HCEC 1CT (cell line): ENCODE data around the gene ARAP2.
"Not testable (repeated sequence)": the region's sequence is repeated elsewhere in the genome, so short reads cannot be mapped to it uniquely, and the experiment has no call there.

Experiments
- DNase-seq: peaks from one replicate; pipeline ENCODE4 v3.0.0-alpha.2; 2017

The ARAP2 gene

DNA sequence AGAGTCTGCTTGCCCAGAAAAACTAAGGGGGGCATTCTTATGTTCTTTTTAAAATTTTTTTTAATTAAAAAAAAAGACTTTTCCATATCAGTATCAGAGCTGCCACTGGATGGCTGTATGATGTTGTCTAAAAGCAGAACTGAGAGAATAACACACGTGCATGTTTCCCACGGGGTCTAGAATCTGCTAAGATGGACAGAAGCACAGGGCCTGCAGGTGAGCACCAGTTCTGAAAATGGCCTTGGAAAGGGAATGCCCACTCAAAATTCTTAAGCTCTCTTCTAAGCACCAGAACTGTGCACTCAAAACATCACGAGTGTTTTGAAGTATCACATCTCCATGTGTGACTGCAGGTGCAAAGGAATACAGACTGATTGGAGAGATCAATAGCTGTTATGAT lies 61.1 kb downstream of the ARAP2 start:
- no peak for DNase-seq

DNA sequence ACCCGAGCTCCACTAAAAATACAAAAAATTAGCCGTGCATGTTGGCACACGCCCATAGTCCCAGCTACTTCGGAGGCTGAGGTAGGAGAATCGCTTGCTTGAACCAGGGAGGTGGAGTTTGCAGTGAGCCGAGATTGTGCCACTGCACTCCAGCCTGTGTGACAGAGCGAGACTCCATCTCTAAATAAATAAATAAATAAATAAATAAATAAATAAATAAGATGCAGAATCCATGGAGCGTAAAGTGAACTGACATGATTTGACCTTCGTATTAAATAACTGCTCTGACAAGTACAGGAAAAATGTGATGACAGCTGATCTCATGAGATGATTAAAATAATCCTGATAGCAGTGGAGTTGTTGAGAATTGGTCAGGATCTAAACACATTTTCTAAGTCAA lies 62.0 kb downstream of the ARAP2 start:
- not testable (repeated sequence) for DNase-seq

DNA sequence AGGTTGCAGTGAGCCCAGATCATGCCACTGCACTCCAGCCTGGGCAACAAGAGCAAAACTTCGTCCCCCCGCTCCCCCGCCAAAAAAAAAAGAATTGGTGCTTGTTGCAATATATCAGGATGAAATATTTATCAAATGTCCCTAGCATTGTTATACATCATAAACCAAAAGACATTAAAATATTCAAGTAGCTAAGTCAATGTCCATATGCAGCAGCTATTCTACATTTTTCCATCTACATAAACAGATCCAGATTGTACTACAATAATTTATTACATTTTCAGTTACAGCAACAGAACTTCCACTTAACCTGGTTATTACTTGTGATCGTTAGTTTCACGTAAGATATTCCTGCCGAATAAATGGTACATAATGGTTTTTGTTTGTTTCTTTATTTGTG lies 64.1 kb downstream of the ARAP2 start:
- DNase-seq, result no peak

DNA sequence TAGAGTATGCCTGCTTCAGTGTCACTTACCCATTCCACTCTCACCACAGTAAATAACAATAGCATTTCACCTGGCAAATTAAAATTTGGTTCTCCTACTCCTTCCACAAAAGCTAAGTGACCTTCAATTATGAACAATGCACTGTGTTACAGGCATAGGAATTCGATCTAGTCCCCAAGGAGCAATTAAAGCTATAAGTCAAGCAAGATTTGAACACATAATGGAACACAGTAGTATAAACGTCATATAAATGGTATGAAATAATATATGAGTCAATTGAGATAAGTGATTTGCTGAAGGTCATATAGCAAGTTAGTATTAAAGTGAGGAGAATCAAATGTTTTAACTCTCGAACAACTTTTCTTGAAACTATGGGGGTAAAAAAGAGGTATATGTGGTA lies 65.8 kb downstream of the ARAP2 start:
- no peak for DNase-seq

DNA sequence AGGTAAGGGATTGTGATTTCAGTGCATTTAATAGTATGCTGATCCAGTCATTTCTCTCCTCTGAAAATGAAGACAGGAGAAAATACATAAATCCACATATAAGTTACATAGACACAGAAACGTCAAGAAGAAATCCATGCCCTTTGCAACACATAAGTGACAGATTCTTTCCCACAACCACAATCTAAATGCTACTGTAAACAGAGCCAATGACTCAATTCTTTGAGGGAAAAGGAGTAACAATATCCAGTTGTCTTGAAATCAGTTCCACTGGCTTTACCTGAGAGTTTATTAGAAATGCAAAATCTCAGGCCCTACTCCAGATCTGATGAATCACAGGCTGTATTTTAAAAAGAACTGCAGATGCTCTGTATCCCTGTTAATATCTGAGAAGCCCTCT lies 66.4 kb downstream of the ARAP2 start:
- DNase-seq, result no peak

DNA sequence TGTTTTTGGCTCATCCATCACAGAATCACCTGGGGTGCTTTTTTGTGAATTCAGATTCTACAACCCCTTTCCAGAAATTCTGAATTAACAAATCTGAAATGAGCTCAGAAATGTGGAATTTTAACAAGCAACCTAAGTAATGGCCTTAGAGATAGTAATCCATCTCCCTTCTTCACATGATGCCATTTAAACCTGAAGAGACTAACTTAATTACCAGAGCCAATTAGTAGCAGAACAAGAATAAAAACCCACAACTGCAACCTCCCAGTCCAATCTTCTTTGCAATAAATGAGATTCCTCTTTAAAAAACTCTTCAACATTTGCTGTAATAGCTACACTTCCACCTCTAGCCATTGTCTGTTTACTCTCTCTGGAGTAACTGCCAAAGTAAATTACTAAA lies 69.7 kb downstream of the ARAP2 start:
- DNase-seq, result no peak

DNA sequence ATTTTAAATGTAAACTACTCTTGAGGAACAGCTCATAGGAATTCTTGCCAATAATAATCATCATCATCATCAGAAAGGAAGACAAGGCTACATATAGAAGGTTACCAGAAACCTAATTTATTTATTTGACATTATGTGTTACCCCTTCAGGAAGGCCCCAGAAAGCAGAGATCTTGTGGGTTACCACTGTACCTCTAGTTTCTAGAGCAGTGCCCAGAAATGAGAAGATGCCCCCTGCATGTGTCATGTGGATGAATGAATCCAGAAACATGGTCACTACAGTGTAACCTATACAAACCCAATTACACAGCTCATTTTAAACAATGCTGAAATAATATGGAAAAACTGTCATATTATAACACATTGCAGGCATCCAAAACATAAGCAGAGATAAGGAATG lies 70.4 kb downstream of the ARAP2 start:
- no peak for DNase-seq

DNA sequence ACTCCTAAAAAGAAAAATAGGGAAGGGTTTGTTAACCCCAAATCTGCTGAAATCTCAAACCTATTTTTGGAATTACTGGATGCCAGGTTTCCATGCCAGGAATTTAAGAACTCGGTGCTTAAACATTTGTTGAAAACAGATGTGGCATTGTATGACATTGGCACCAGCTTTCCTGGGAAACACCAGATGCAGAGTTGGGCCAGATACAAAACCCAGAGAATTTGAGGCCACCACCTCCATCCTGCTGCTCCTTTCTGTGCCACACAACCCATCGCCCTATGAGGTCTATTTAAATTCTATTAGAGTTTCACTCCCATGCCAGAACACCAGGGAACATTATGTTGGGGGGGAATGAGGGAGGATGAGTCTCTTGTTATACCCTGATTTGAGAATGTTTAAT lies 71.7 kb downstream of the ARAP2 start:
- no peak for DNase-seq

DNA sequence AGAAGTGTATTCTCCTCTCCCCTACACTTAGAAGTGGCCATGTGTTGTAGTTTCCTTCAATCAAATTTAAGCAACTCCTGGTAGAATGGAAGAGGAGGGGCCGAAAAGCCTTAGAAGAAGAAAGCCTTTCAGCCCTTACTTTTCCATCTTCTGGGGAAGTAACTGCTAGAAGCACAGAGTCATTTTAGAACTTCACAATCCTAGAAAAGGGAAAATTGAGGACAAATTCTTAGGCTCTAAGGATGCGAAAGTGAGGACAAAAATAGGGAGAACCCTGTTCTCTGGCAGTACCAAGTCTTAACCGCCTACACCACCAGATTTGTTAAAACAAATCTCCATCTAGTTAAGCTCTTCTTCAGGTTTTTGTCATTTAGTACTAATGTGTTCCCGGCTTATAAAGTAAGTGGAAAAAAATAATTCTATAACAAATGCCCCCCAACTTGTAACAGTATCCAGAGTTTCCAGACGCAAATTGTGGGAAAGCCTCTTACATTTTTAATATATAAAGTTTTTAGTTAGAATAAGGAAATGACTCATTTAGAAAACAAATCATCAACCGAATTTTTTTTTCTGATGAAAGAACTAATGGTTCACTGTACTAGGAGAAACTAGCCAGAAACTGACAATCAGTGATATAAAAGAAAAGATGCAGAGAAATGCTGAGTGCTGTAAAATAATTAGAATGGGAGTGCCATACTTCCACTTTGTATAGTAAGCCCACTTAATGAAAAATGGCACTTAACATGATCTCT lies 76.0 kb downstream of the ARAP2 start:
- DNase-seq, result no peak

DNA sequence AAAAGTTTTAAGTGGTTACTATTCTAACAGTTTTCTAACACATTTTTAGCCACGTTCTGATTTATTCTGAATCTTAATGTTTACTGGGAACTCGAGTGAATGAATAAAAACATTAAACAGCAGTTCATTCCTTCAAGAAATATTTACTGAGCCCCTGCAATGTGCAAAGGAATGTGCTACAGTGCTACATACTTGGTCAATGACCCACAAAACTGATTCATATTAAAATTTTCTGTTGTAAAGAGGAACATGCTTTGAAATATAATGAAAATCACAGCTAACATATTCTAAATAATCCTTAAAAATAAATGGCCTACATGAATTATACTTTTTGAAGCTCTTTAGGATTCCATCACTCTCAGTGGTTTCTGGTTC lies 78.7 kb downstream of the ARAP2 start:
- DNase-seq, result no peak

DNA sequence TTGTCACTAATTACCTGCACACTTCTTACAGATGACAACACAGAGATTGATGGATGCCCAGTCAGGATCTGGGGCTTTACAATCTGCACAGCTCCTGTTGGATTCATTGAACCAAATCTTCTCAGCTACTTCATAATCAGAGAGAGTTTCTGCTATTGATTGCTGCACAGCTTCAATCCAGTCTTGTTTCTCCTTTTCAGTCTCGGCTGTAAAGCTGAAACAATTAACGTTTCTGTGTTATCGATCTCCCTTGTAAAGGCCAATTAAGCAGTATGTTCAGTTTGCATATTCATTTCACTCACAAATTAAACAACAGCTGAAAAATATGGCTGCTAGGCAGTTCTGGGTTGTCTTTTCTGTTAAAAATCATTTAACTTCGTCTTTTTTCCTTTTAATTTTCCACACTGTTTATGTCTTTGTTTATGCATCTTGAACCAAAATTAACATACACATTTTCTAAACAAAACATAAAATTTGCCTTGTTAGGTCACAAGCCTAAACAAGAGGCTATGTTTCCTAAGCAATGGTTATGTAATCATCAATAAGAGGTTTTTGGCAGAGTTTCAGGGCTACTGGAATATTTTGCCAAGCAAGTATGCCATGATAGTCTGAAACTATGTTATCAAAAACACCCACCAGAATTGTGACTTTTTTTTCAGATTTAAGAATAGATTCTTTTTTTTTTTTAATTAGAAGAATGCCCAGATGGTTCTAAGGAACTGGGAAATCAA lies 79.2 kb downstream of the ARAP2 start:
- no peak for DNase-seq

DNA sequence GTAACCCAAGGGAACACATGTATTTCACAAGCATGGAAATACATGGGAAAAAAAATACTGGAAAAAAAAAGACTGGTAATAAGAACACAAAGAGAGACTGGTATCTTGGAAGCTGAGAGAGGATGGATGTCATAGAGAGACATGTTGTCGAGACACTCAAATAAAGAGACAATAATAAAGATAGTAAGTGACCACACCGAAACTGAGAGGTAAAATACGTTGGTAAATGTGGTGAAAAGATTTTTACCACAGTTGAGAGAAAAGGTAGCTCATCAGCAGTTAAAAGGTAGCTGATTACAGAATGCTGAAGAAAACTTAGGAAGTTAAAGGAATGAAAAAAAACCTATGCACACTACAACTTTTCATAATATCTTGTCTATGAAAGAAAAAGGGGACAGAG lies 81.1 kb downstream of the ARAP2 start:
- DNase-seq, result no peak

DNA sequence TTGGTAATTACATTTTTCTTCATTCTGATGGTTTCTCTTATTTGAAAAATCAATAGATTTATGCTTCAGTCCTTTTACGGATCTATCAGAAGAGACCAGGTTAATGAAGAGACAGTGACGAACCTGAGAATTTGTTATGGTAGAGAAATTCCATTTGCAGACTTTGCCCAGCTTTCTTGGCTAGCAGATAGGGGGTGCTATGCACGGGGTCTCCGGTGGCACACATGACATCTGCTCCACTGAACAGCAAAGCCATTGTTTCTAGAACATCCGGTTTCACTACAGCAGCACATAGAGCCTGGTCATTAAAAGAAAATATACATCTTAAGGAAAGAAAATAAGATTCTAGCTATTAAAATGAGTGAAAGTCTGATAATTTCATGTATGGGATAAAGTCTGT lies 85.1 kb downstream of the ARAP2 start:
- DNase-seq, result no peak

DNA sequence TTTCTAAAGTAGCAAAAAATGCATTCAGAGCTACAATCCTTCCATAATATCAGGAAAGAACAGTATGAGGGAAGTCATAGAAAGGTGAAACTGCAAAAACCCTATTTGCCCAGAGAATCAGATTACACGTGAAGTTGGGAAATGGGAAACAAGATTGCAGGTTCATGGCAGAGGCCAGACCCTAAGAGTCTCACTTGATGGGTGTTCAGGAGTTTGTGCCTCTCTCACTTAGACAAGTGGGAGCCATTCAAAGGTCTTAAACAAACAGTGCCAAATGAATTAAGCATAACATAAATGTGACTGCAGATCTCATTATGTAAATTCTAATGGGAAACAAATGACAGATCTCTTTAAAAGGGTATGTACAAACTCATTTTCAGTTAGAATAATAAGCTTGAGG lies 91.6 kb downstream of the ARAP2 start:
- no peak for DNase-seq

DNA sequence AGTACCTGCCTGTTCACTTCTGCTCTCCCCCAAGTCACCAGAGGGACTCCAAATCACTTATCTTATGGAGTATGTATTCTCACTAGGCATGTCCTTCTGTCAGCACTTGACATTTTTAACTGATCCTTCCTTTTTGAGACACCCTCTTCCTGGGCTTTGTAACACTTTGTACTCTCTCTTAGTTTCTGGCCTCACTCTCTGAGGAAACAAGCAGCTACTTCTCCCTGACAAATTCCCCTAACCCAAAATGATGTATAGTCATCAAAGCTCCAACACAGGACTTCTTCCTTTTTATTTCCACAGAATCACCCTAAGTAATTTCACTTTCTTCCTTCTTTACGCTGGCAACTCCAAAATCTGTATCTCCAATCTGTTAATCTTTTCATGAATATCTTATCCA lies 101.8 kb downstream of the ARAP2 start:
- no peak for DNase-seq

DNA sequence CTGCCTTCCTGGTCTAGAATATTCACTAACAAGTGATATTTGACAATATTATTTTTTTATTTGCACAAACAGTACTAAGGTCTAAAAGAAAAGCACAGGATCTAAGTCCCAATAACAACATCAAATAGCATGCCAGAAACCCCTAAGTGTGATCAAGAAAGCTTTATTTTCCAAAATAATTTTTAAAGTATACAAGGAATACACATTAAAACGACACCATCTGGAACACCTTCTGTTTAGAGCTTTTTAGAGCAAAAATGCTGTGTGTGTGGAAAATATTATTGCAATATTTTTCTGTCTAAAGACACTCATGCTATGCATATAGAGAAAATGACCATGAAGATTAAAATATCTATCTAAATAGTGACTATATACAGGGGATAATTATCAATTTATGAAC lies 103.1 kb downstream of the ARAP2 start:
- DNase-seq, result no peak

DNA sequence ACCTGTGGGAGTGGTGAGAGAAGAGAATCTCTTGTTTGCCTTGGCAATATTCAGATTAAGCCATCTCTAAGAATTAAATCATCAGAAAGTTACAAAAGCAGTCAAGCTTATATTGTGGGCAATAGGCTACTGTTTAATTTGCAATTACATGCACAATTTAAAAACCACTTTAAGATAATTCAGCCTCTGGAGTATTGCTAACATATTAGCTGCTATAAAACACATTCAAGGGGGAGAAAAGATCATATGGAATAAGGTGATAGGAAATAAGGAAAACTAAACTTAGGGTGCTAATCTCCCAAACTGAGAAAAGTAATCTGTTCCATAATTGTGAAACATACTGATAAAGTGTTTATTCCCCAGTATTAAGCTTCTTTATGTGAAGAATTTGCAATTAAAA lies 103.9 kb downstream of the ARAP2 start:
- DNase-seq, result no peak

DNA sequence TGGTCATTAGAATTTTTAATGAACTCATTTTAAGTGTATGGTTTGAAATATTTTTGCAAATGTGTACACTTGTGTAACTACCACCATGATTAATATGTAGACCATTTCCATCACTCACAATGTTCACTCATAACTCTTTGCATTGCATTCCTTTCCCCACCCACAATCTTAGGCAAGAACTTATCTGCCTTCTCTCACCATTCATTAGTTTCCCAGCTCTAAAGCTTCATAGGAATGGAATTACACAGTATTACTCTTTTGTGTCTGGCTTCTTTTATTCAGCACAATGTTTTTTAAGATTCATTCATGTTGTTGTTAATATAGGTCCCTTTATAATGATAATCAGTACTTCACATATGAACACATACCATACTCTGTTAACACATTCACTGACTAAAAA lies 106.1 kb downstream of the ARAP2 start:
- no peak for DNase-seq

DNA sequence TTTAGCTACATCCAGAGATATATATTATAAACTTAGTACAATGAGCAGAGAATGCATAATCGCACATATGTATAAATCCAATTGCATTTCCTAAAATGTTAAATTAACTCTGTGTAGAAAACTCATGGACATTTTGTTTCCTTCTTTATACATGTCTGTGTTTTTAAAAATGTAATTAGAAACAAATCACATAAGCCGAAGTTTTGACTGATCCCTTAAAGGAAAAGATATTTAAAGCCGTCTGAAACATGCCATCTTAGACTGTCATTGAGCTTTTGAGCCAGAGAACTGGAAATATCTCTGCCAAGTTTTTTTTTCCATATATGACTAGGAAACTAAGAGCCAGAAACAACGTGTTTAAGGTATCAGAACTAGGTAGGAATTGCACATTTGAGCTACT lies 107.0 kb downstream of the ARAP2 start:
- no peak for DNase-seq

DNA sequence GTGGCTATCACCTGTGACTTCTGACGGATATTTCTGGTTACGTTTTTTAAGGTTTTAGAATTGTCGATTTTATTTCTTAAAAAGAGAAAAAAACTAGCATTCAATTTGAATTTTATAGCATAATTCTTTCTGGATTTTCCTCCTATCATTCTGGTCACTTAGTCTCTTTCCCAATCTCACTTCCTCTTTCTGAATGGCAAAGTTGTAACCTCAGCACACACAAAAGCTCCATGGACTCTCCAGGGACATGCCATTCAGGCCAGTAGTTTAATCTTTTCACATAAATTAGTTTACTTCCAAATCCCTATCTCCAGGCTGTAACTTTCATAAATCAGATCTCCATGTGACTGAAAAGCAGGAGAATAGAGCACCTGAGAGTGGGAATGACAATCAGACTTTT lies 110.7 kb downstream of the ARAP2 start:
- DNase-seq, result no peak

DNA sequence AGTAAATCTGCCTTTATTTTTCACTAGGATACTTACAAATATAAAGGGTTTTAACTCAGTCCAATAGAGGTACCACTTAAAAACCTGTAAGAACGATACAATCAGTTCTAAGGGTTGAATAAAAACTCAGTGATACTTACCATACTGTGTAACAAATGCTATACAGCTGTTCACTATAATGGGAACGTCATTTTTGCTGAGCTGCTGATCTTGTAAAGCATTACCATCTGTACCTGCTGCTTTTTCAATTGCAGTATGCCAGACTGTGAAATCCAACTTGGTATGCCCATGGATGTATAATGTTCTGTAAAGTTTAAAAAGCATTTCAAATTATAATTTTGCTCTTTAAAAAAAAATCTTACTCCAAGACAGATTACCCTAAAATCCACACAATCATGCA lies 111.2 kb downstream of the ARAP2 start:
- DNase-seq, result no peak

DNA sequence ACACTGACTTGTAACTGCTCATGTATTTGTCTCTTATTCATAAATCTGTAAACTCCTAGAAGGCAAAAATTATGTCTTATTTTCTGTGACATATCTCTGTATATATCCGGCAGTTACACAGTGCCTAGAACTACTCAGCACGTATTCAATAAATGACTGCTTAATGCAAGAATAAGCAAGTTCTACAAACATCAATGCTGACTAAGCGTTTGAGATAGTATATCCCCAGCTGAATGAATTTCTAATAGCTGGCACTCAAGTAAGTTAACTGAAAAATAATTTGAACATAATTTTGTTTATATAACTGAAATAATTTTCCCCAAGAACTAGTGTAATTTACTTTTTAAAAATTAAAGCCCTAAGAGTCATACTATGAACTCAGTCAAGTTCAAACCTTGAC lies 113.7 kb downstream of the ARAP2 start:
- DNase-seq, result no peak

DNA sequence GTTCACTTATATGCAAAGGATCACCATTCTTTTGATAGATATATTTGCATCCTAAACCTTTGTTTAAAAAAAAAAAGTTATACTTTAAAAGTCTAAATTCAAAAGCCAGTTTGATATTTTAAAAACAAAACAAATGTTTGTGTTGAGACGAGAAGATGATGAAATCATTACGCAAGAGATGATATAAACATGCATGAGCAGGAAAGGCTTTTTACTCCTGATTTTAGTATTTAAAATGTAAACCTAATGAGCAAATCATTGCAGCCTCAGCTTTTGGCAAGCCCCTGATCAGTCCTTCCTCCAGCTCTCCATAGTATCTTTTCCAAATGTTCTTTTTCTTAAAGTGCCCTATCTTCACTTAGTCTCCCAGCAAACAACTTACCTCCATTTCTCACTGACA lies 115.6 kb downstream of the ARAP2 start:
- DNase-seq, result no peak

DNA sequence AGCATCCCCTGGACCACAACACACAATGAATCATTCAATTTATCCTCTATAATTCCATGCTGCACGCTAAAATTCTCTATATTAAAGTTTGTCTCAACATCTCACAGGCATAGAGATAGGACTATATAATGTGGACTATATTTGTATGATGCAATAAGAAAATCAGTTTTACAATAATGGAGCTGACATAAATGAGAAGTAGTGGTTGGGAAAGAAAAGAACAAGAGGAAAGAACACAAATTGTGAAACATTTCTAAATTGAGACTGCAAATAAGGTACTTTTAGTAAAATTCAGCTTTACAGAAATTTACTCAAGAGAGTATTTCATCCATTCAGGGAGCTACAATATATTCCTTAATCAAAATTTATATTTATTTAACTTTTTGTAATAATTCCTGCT lies 120.4 kb downstream of the ARAP2 start:
- no peak for DNase-seq

DNA sequence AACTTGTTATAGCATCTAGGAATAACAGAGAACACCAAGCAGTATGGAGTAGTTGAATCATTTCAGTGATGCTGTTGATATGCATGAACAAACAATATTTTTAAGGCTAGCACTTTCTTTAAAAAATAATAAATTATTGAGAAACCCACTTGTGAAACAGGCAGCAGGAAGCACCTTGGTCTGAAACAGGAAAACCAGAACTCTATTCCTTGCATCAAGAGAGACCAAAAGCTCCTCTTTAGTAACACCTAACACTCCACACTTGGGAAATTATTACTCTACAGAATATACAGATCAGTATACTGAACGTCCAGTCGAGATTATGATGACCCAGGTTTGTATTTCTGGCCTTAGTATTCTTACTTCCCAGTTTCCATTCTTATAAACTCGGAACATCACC lies 129.0 kb downstream of the ARAP2 start:
- no peak for DNase-seq
